Gastrocnemius medialis (tissue), 4 donors: Measurements from ENCODE around the gene FNIP2.

Experiments
- POLR2A ChIP-seq, 2 donors: fragments of 450-650 bp; IDR thresholded peaks; one replicate each; pipeline ENCODE4 v1.6.1; 2017; ENCODE audit warnings: antibody characterized with exemption in 2 of 2, mild to moderate bottlenecking in 2 of 2, moderate library complexity in 2 of 2
- TF ChIP-seq, protein P1 (sequence below), 5 experiments: fragments of 450-650 bp in 3 of 5; fragments of 200-600 bp in 2 of 5; sonication (generic) in 2 of 5; IDR thresholded peaks in 4 of 5; conservative IDR thresholded peaks in 1 of 5; 1 replicate in 4 of 5; 2 replicates in 1 of 5; pipeline ENCODE4 v1.5.1; 2016 to 2019; ENCODE audit warnings: antibody characterized with exemption in 5 of 5, mild to moderate bottlenecking in 3 of 5, moderate library complexity in 3 of 5

DNA sequence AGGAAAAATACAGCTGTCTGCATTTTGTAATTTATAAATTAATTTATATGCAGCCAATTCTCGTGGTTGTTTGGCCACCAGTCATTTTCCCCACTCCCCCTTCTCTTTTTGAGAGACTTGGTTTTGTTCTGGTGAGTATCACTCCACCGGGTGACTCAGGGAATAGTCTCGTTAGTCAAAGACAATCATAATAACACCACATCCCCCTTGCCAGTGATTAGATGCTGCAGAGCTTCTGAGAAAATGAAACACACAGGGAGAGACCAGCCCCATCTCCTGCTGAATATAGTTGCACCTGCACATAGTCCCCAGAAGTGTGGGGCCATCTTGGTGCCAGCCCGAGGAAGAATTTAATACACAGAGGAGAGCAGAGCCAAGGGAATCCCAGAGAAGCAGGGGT, 8.0 kb upstream of the FNIP2 start:
- TF ChIP-seq POLR2A (IDR thresholded peaks at IDR 0.05): no peak
- TF ChIP-seq, protein P1, sequence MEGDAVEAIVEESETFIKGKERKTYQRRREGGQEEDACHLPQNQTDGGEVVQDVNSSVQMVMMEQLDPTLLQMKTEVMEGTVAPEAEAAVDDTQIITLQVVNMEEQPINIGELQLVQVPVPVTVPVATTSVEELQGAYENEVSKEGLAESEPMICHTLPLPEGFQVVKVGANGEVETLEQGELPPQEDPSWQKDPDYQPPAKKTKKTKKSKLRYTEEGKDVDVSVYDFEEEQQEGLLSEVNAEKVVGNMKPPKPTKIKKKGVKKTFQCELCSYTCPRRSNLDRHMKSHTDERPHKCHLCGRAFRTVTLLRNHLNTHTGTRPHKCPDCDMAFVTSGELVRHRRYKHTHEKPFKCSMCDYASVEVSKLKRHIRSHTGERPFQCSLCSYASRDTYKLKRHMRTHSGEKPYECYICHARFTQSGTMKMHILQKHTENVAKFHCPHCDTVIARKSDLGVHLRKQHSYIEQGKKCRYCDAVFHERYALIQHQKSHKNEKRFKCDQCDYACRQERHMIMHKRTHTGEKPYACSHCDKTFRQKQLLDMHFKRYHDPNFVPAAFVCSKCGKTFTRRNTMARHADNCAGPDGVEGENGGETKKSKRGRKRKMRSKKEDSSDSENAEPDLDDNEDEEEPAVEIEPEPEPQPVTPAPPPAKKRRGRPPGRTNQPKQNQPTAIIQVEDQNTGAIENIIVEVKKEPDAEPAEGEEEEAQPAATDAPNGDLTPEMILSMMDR (IDR thresholded peaks at IDR 0.05 in 4 of 5, conservative IDR thresholded peaks at IDR 0.05 in 1 of 5): no peak
